Large intestine (tissue), 3 donors: ENCODE results near the gene NME4. TPM values are rescaled to one million over a fixed set of nuclear protein-coding genes. Genes with fewer than 3 reads are reported as not detected.

Experiments
- DNase-seq, 2 donors: peaks; one replicate each; pipeline versions ENCODE4 v3.0.0 to v3.0.0-alpha.2; 2013
- H3K27ac ChIP-seq: one replicate; pipeline ENCODE4 v1.5.1; 2013; ENCODE audit warnings: low read length
- H3K27me3 ChIP-seq: 2 replicates; pipeline ENCODE4 v1.6.1; 2013; ENCODE audit warnings: low read length; ENCODE audit not compliant: control insufficient read depth, insufficient read depth
- H3K36me3 ChIP-seq: 2 replicates; pipeline ENCODE4 v1.6.1; 2013; ENCODE audit warnings: low read length; ENCODE audit not compliant: control insufficient read depth, insufficient read depth
- H3K4me1 ChIP-seq: one replicate; pipeline ENCODE4 v1.6.1; 2013; ENCODE audit warnings: low read length; ENCODE audit not compliant: control insufficient read depth, insufficient read depth
- H3K4me3 ChIP-seq: one replicate; pipeline ENCODE4 v1.5.1; 2013; ENCODE audit warnings: low read length
- H3K9me3 ChIP-seq: one replicate; pipeline ENCODE4 v1.6.1; 2013; ENCODE audit warnings: mild to moderate bottlenecking, low read depth, low read length, moderate library complexity; ENCODE audit not compliant: control insufficient read depth
- WGBS: methylation state at CpG from one replicate; pipeline ENCODE4 v1.1.5; 2013; ENCODE audit warnings: low lambda C conversion rate; ENCODE audit not compliant: insufficient coverage; 5-methylcytosine and 5-hydroxymethylcytosine counted together
- polyA plus RNA-seq: library from polyadenylated mRNA; unstranded; fragments of 120-200 nt; gene quantifications from one replicate; pipeline ENCODE4 v1.2.1, GENCODE V29; 2013

Gene NME4
- polyA plus RNA-seq, 1 donor: 107 TPM

- Histone ChIP-seq H3K36me3 (peaks cover 5% of the 10 kb centered on the region), H3K27me3 (no peaks in the 10 kb centered on the region), H3K9me3 (no peaks in the 10 kb centered on the region), H3K4me1 (peaks cover 13% of the 10 kb centered on the region), H3K4me3 (peak overlapping the region; percentile 88), H3K27ac (peak overlapping the region; percentile 54)
- DNase-seq: peak in 1 of 2 donors; percentile 41
- no CpG with 5 or more reads among the region's 13 CpGs for WGBS
These were observed 29.9 kb downstream of the NME4 start for GRCh38 chr16:426906-427249.

- no peaks in the 10 kb centered on the region for H3K9me3 ChIP-seq
- H3K36me3 ChIP-seq: peaks cover 5% of the 10 kb centered on the region
- H3K4me3 ChIP-seq: peak overlapping the region; percentile 88
- peaks cover 13% of the 10 kb centered on the region for H3K4me1 ChIP-seq
- peak overlapping the region; percentile 54 for H3K27ac ChIP-seq
- DNase-seq: peak; percentile 15 to 51
- H3K27me3 ChIP-seq: no peaks in the 10 kb centered on the region
- WGBS: no CpG with 5 or more reads among the region's 10 CpGs
These were observed 30.3 kb downstream of the NME4 start for GRCh38 chr16:427250-427649.

- Histone ChIP-seq H3K27me3 (no peaks in the 10 kb centered on the region), H3K9me3 (no peaks in the 10 kb centered on the region), H3K27ac (no peak overlapping the region), H3K4me1 (peaks cover 6% of the 10 kb centered on the region), H3K4me3 (no peak overlapping the region), H3K36me3 (peaks cover 10% of the 10 kb centered on the region)
- no peak for DNase-seq
- no CpG with 5 or more reads among the region's 7 CpGs for WGBS
These were observed 33.9 kb downstream of the NME4 start for GRCh38 chr16:430904-431303.

GRCh38 chr16:440627-441026 is 43.6 kb downstream of the NME4 start:
- Histone ChIP-seq H3K27me3 (no peaks in the 10 kb centered on the region), H3K4me3 (no peak overlapping the region), H3K36me3 (peaks cover 21% of the 10 kb centered on the region), H3K4me1 (no peaks in the 10 kb centered on the region), H3K9me3 (no peaks in the 10 kb centered on the region), H3K27ac (no peak overlapping the region)
- WGBS: no CpG with 5 or more reads among the region's 6 CpGs
- DNase-seq: no peak

- Histone ChIP-seq H3K4me3 (no peak overlapping the region), H3K27ac (no peak overlapping the region), H3K4me1 (no peaks in the 10 kb centered on the region), H3K36me3 (peaks cover 20% of the 10 kb centered on the region), H3K27me3 (no peaks in the 10 kb centered on the region), H3K9me3 (no peaks in the 10 kb centered on the region)
- DNase-seq: no peak
- WGBS: no CpG with 5 or more reads among the region's 6 CpGs
These were observed 44.4 kb downstream of the NME4 start for GRCh38 chr16:441447-441846.

GRCh38 chr16:442976-443375 is 46.0 kb downstream of the NME4 start:
- 94% methylated on average over 2 of the region's 6 CpGs for WGBS
- Histone ChIP-seq H3K4me3 (no peak overlapping the region), H3K27me3 (no peaks in the 10 kb centered on the region), H3K36me3 (peaks cover 18% of the 10 kb centered on the region), H3K9me3 (no peaks in the 10 kb centered on the region), H3K4me1 (no peaks in the 10 kb centered on the region), H3K27ac (no peak overlapping the region)
- DNase-seq: no peak

GRCh38 chr16:444027-444426 is 47.0 kb downstream of the NME4 start:
- WGBS: no CpG with 5 or more reads among the region's 10 CpGs
- Histone ChIP-seq H3K9me3 (no peaks in the 10 kb centered on the region), H3K4me3 (no peak overlapping the region), H3K4me1 (no peaks in the 10 kb centered on the region), H3K27ac (no peak overlapping the region), H3K27me3 (no peaks in the 10 kb centered on the region), H3K36me3 (peaks cover 18% of the 10 kb centered on the region)
- DNase-seq: no peak

GRCh38 chr16:445566-445965 is 48.6 kb downstream of the NME4 start:
- no CpG with 5 or more reads among the region's 4 CpGs for WGBS
- H3K27ac ChIP-seq: no peak overlapping the region
- peaks cover 16% of the 10 kb centered on the region for H3K36me3 ChIP-seq
- no peak for DNase-seq
- no peaks in the 10 kb centered on the region for H3K9me3 ChIP-seq
- H3K4me1 ChIP-seq: peaks cover 7% of the 10 kb centered on the region
- H3K4me3 ChIP-seq: no peak overlapping the region
- no peaks in the 10 kb centered on the region for H3K27me3 ChIP-seq

Other genes with a start within 250 kb of the NME4 start
- 5.6 TPM for gene HBZ, start 244.6 kb upstream of the NME4 start, polyA plus RNA-seq
- 11.9 TPM for gene HBM, start 231.2 kb upstream of the NME4 start, polyA plus RNA-seq
- 1,574 TPM for gene HBA2, start 224.3 kb upstream of the NME4 start, polyA plus RNA-seq
- 1,041 TPM for gene HBA1, start 220.5 kb upstream of the NME4 start, polyA plus RNA-seq
- 0.73 TPM for gene HBQ1, start 216.7 kb upstream of the NME4 start, polyA plus RNA-seq
- 99.5 TPM for gene LUC7L, start 167.8 kb upstream of the NME4 start, polyA plus RNA-seq
- 63.4 TPM for gene FAM234A, start 162.4 kb upstream of the NME4 start, polyA plus RNA-seq
- gene RGS11, start 121.3 kb upstream of the NME4 start, polyA plus RNA-seq: 6.6 TPM
- gene ARHGDIG, start 116.6 kb upstream of the NME4 start, polyA plus RNA-seq: 4.5 TPM
- gene PDIA2, start 114.0 kb upstream of the NME4 start, polyA plus RNA-seq: 1.8 TPM
- 29.8 TPM for gene AXIN1, start 44.5 kb upstream of the NME4 start, polyA plus RNA-seq
- 55.6 TPM for gene MRPL28, start 26.7 kb upstream of the NME4 start, polyA plus RNA-seq
- 83.5 TPM for gene PGAP6, start 15.2 kb upstream of the NME4 start, polyA plus RNA-seq
- gene DECR2, start 4.7 kb downstream of the NME4 start, polyA plus RNA-seq: 91.0 TPM
- 114 TPM for gene RAB11FIP3, start 28.4 kb downstream of the NME4 start, polyA plus RNA-seq
- gene CAPN15, start 130.5 kb downstream of the NME4 start, polyA plus RNA-seq: 45.6 TPM
- gene PRR35, start 163.2 kb downstream of the NME4 start, polyA plus RNA-seq: not detected
- 2.0 TPM for gene NHLRC4, start 169.8 kb downstream of the NME4 start, polyA plus RNA-seq
- gene PIGQ, start 172.8 kb downstream of the NME4 start, polyA plus RNA-seq: 23.6 TPM
- gene RAB40C, start 192.9 kb downstream of the NME4 start, polyA plus RNA-seq: 27.1 TPM
- 1.6 TPM for gene WFIKKN1, start 233.8 kb downstream of the NME4 start, polyA plus RNA-seq
- 59.1 TPM for gene METTL26, start 239.1 kb downstream of the NME4 start, polyA plus RNA-seq
- gene MCRIP2, start 244.6 kb downstream of the NME4 start, polyA plus RNA-seq: 43.3 TPM